Neural cell (in vitro differentiated cells): Measurements from ENCODE around the gene CTNNA1. TPM values are rescaled to one million over a fixed set of nuclear protein-coding genes. Genes with fewer than 3 reads are reported as not detected.
A peak's percentile ranks its signal among the peaks of the same experiment; 100 is the strongest.

Experiments used
- H2AFZ ChIP-seq: fragments of 200-600, 300-800 bp; sonication (generic), shearing (Covaris generic); 2 replicates; pipeline ENCODE4 v1.6.0; 2014; ENCODE audit warnings: low read depth, mild to moderate bottlenecking, antibody characterized with exemption, low read length, moderate library complexity
- H3F3A ChIP-seq: fragments of 200-600 bp; shearing (Covaris generic); 2 replicates; pipeline ENCODE4 v1.6.1; 2016; ENCODE audit warnings: mild to moderate bottlenecking, moderate library complexity, mixed read lengths, antibody characterized with exemption, low read length; ENCODE audit not compliant: insufficient read depth, poor library complexity, severe bottlenecking
- H3K27ac ChIP-seq: fragments of 200-600, 300-800 bp; sonication (generic), shearing (Covaris generic); 2 replicates; pipeline ENCODE4 v1.5.1; 2014; ENCODE audit warnings: mild to moderate bottlenecking, low read length, moderate library complexity
- H3K27me3 ChIP-seq: fragments of 300-800, 200-600 bp; sonication (generic), shearing (Covaris generic); 2 replicates; pipeline ENCODE4 v1.6.0; 2014; ENCODE audit warnings: mild to moderate bottlenecking, low read depth, low read length, moderate library complexity; ENCODE audit not compliant: insufficient read depth
- H3K36me3 ChIP-seq: fragments of 300-800, 200-600 bp; sonication (generic), shearing (Covaris generic); 2 replicates; pipeline ENCODE4 v1.5.1; 2014; ENCODE audit warnings: mild to moderate bottlenecking, antibody characterized with exemption, low read length, moderate library complexity; ENCODE audit not compliant: insufficient read depth
- H3K4me2 ChIP-seq: fragments of 300-800, 200-600 bp; sonication (generic), shearing (Covaris generic); 2 replicates; pipeline ENCODE4 v1.6.0; 2014; ENCODE audit warnings: mild to moderate bottlenecking, low read length
- H3K4me3 ChIP-seq: fragments of 300-800, 200-600 bp; sonication (generic), shearing (Covaris generic); 2 replicates; pipeline ENCODE4 v1.5.1; 2014; ENCODE audit warnings: mild to moderate bottlenecking, low read length, moderate library complexity
- H3K79me2 ChIP-seq: fragments of 200-600 bp; shearing (Covaris generic); replicated peaks from 2 replicates; pipeline ENCODE4 v1.6.0; 2014; ENCODE audit warnings: mild to moderate bottlenecking, low read length, moderate library complexity; ENCODE audit not compliant: insufficient read depth
- H3K9ac ChIP-seq: fragments of 300-800, 200-600 bp; sonication (generic), shearing (Covaris generic); 2 replicates; pipeline ENCODE4 v1.6.1; 2016; ENCODE audit warnings: mild to moderate bottlenecking, low read length, mixed read lengths
- H3K9me2 ChIP-seq: fragments of 200-600 bp; shearing (Covaris generic); 2 replicates; pipeline ENCODE4 v1.6.1; 2016; ENCODE audit warnings: mild to moderate bottlenecking, low read length, mixed read lengths; ENCODE audit not compliant: insufficient read depth
- H3K9me3 ChIP-seq: fragments of 200-600, 300-800 bp; sonication (generic), shearing (Covaris generic); 2 replicates; pipeline ENCODE4 v1.6.1; 2016; ENCODE audit warnings: mild to moderate bottlenecking, mixed run types, low read length, moderate library complexity, mixed read lengths
- H4K20me1 ChIP-seq: fragments of 200-600 bp; shearing (Covaris generic); 2 replicates; pipeline ENCODE4 v1.6.1; 2016; ENCODE audit warnings: mild to moderate bottlenecking, mixed run types; ENCODE audit not compliant: insufficient read depth
- EP300 ChIP-seq: fragments of 450-650 bp; conservative IDR thresholded peaks from 2 replicates; pipeline ENCODE4 v1.6.1; 2014; ENCODE audit warnings: antibody characterized with exemption, mild to moderate bottlenecking, moderate library complexity; ENCODE audit not compliant: poor library complexity, severe bottlenecking
- EZH2 ChIP-seq: fragments of 200-600, 300-800 bp; shearing (Covaris generic), sonication (generic); IDR thresholded peaks from 2 replicates; pipeline ENCODE4 v1.6.1; 2014; ENCODE audit warnings: antibody characterized with exemption, low read length, borderline replicate concordance, mild to moderate bottlenecking; ENCODE audit not compliant: insufficient read depth, poor library complexity, severe bottlenecking
- MXI1 ChIP-seq: fragments of 450-650 bp; conservative IDR thresholded peaks from 2 replicates; pipeline ENCODE4 v1.6.1; 2014; ENCODE audit warnings: antibody characterized with exemption, mild to moderate bottlenecking; ENCODE audit not compliant: poor library complexity, severe bottlenecking
- POLR2AphosphoS5 ChIP-seq: IDR thresholded peaks from 2 replicates; pipeline ENCODE4 v1.6.1; 2012
- RAD21 ChIP-seq: fragments of 450-650 bp; conservative IDR thresholded peaks from 2 replicates; pipeline ENCODE4 v1.6.1; 2014; ENCODE audit warnings: antibody characterized with exemption, mild to moderate bottlenecking, moderate library complexity
- REST ChIP-seq: IDR thresholded peaks from 2 replicates; pipeline ENCODE4 v1.6.1; 2012; ENCODE audit warnings: borderline replicate concordance
- SMC3 ChIP-seq: fragments of 450-650 bp; conservative IDR thresholded peaks from 2 replicates; pipeline ENCODE4 v1.6.1; 2014; ENCODE audit warnings: antibody characterized with exemption, mild to moderate bottlenecking, moderate library complexity; ENCODE audit not compliant: poor library complexity
- TAF1 ChIP-seq: IDR thresholded peaks from 2 replicates; pipeline ENCODE4 v1.6.1; 2012; ENCODE audit warnings: low read depth
- polyA plus RNA-seq: library from polyadenylated mRNA; depleted of rRNA; stranded (reverse); fragments of >200 nt; gene quantifications from 2 replicates; pipeline ENCODE4 v1.2.3, GENCODE V29; 2014
- TF ChIP-seq, protein P1 (sequence below): fragments of 450-650 bp; IDR thresholded peaks from 2 replicates; pipeline ENCODE4 v1.5.1; 2014; ENCODE audit warnings: antibody characterized with exemption, mild to moderate bottlenecking, moderate library complexity; ENCODE audit not compliant: poor library complexity, severe bottlenecking

Gene CTNNA1
- polyA plus RNA-seq, 1 donor from 2014 or later, result 87.9 TPM

- Histone ChIP-seq H3K79me2 (no peaks in the 10 kb centered on the region), H2AFZ (no peak overlapping the region), H3K9me3 (no peaks in the 10 kb centered on the region), H3K9ac (no peak overlapping the region), H3K36me3 (no peaks in the 10 kb centered on the region), H3K27me3 (no peaks in the 10 kb centered on the region), H3K27ac (no peak overlapping the region), H3K4me2 (no peak overlapping the region), H3F3A (no peaks in the 10 kb centered on the region), H3K9me2 (no peaks in the 10 kb centered on the region), H3K4me3 (no peak overlapping the region), H4K20me1 (no peaks in the 10 kb centered on the region)
- TF ChIP-seq TAF1 (no peak), SMC3 (no peak), EP300 (no peak), REST (no peak), MXI1 (no peak), EZH2 (no peak), RAD21 (no peak), POLR2AphosphoS5 (no peak)
- TF ChIP-seq, protein P1, sequence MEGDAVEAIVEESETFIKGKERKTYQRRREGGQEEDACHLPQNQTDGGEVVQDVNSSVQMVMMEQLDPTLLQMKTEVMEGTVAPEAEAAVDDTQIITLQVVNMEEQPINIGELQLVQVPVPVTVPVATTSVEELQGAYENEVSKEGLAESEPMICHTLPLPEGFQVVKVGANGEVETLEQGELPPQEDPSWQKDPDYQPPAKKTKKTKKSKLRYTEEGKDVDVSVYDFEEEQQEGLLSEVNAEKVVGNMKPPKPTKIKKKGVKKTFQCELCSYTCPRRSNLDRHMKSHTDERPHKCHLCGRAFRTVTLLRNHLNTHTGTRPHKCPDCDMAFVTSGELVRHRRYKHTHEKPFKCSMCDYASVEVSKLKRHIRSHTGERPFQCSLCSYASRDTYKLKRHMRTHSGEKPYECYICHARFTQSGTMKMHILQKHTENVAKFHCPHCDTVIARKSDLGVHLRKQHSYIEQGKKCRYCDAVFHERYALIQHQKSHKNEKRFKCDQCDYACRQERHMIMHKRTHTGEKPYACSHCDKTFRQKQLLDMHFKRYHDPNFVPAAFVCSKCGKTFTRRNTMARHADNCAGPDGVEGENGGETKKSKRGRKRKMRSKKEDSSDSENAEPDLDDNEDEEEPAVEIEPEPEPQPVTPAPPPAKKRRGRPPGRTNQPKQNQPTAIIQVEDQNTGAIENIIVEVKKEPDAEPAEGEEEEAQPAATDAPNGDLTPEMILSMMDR, result no peak
Measured at GRCh38 chr5:138724470-138725146, 28.6 kb upstream of the CTNNA1 start.

- Histone ChIP-seq H3K9ac (peak overlapping the region; percentile 36), H3K9me3 (no peaks in the 10 kb centered on the region), H4K20me1 (no peaks in the 10 kb centered on the region), H3K4me3 (no peak overlapping the region), H3F3A (no peaks in the 10 kb centered on the region), H3K27ac (no peak overlapping the region), H3K79me2 (no peaks in the 10 kb centered on the region), H3K27me3 (no peaks in the 10 kb centered on the region), H2AFZ (no peak overlapping the region), H3K36me3 (no peaks in the 10 kb centered on the region), H3K9me2 (no peaks in the 10 kb centered on the region), H3K4me2 (no peak overlapping the region)
- TF ChIP-seq EZH2 (no peak), REST (no peak), EP300 (no peak), RAD21 (no peak), POLR2AphosphoS5 (no peak)
- TF ChIP-seq, protein P1, result peak; percentile 17
Measured at GRCh38 chr5:138725153-138725817, 27.9 kb upstream of the CTNNA1 start.
